HG03097 (cell line): ENCODE measurements around the gene CYP20A1.

Experiments
- ATAC-seq: cut with Tn5 transposase; IDR thresholded peaks from one replicate; pipeline ENCODE4 v1.9.1; 2021; ENCODE audit not compliant: unreplicated experiment, low FRiP score

Gene CYP20A1

GRCh38 chr2:203352604-203353255 is 113.9 kb downstream of the CYP20A1 start:
- ATAC-seq: no peak

GRCh38 chr2:203354966-203355365 is 116.1 kb downstream of the CYP20A1 start:
- no peak for ATAC-seq
